Psoas muscle (tissue), 8 donors: ENCODE data around the gene SHMT2. TPM values are rescaled to one million over a fixed set of nuclear protein-coding genes. Genes with fewer than 3 reads are reported as not detected.

ENCODE experiments used
- ATAC-seq, 4 donors: fragments of 200-7000 bp; cut with Tn5 transposase; one replicate each; pipeline ENCODE4 v1.9.1; 2020; ENCODE audit warnings: moderate library complexity in 3 of 4, mild to moderate bottlenecking in 2 of 4
- DNase-seq, 2 donors: peaks; one replicate each; pipeline ENCODE4 v3.0.0-alpha.2; 2020
- H3K27ac ChIP-seq: fragments of 200-600 bp; one replicate; pipeline ENCODE4 v1.8.0; 2022
- H3K27me3 ChIP-seq, 3 donors: fragments of 200-600 bp in 1 of 3; one replicate each; pipeline versions ENCODE4 v1.6.1 to v1.8.0; 2013 to 2022; ENCODE audit warnings: low read length in 2 of 3, mild to moderate bottlenecking in 2 of 3, moderate library complexity in 1 of 3; ENCODE audit not compliant: insufficient read depth in 3 of 3
- H3K36me3 ChIP-seq, 2 donors: fragments of 200-600 bp in 1 of 2; one replicate each; pipeline versions ENCODE4 v1.6.1 to v1.8.0; 2013 to 2022; ENCODE audit warnings: low read depth in 1 of 2, mild to moderate bottlenecking in 1 of 2, moderate library complexity in 1 of 2; ENCODE audit not compliant: insufficient read depth in 1 of 2
- H3K4me1 ChIP-seq: fragments of 200-600 bp; one replicate; pipeline ENCODE4 v1.8.0; 2022
- H3K4me3 ChIP-seq: fragments of 200-600 bp; one replicate; pipeline ENCODE4 v1.8.0; 2022; ENCODE audit warnings: mild to moderate bottlenecking
- H3K9me3 ChIP-seq: fragments of 200-600 bp; one replicate; pipeline ENCODE4 v1.8.0; 2022
- CTCF ChIP-seq: fragments of 200-600 bp; IDR thresholded peaks from one replicate; pipeline ENCODE4 v1.8.0; 2022; ENCODE audit warnings: antibody characterized with exemption
- WGBS, 3 donors: extraction: QIAGEN DNeasy Blood & Tissue Kit; methylation state at CpG; one replicate each; pipeline versions ENCODE4 v1.1.6 to v1.1.7; 2013; 5-methylcytosine and 5-hydroxymethylcytosine counted together
- intact Hi-C, 2 donors: fragments of 100-400 bp; cut with DNase I; formaldehyde crosslinking; loops; one replicate each; pipeline versions ENCODE4 v1.11.0 to v1.14.2; 2022
- polyA plus RNA-seq, 3 donors: library from polyadenylated mRNA; stranded (reverse); fragments of 200-250 nt; gene quantifications; one replicate each; pipeline ENCODE4 v1.2.3, GENCODE V29; 2013
- total RNA-seq, 4 donors: library from RNA; stranded (reverse); fragmentation: NEBNext Ultra II Directional in 2 of 4; extraction: Animal tissue kit (Norgen Biotek cat#: 25700) in 2 of 4; gene quantifications; one replicate each; pipeline versions ENCODE4 v1.2.1 to v1.2.4, GENCODE V29; 2021 to 2023
- donor health status: healthy with polysubstance abuse.
- donor health status: DM: no; HTN: no; CAD: no; lungs with moderate emphysema.
- donor health status: Bipolar disorder and iron deficiency.
- donor health status: healthy.
- donor health status: DM: yes; HTN: yes; CAD: no.
- donor health status: DM: no; HTN: no; CAD: no.
- donor health status: DM: no; HTN: no; CAD: no.
- donor health status: DM: yes; HTN: yes; CAD: no.

Gene SHMT2
- total and polyA plus RNA-seq, 7 donors = 36.6 to 66.8 (median 53.6) TPM

DNA sequence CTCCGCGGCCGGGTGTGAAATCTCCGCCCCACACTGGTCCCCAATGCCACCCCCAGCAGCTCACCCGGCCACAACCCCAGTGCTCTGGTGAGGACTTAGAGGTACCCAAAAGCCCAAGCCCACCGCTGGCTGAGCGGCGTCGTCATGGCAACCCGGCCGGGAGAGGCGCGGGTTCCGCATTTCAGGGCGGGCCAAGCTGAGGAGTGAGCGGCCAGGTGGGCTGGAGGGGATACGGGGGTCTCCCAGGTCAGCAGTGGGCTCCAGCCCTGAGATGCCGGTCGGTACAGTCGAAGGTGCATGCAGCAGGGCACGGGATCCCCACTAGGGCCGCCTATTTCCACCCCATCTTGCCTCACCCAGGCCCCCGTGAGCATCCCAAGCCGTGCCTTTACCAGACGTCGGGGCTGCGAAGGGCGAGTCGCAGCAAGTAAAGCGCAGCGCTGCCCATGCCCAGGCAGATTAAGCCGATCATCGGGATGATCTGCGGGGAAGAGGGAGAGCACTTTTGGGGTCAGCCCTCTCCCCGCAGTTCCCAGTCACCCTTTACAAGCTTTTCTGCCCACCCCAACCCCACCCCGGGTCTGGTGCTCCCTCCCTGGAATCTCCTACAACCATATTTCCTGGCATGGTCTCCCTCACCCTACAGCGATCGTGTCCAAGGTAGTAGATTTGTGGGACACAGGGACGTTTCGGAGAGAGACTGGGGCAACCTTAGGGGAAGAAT lies 6.9 kb downstream of the SHMT2 start:
- peaks cover 0 to 21% (median 0%) of the 10 kb centered on the region in 3 donors for H3K27me3 ChIP-seq
- 32 to 43% (median 35%) methylated on average over 35 to 40 of the region's 40 CpGs for WGBS, 3 donors
- DNase-seq (peak; percentile 30 to 60), ATAC-seq (no peak)
- intact Hi-C loops = loop anchor here in 1 of 2 donors (2.0 kb wide), 1 partner anchor 22 kb away; no protein-coding TSS in a partner anchor
- H3K4me1 ChIP-seq = peaks cover 25% of the 10 kb centered on the region
- no peaks in the 10 kb centered on the region for H3K9me3 ChIP-seq
- H3K4me3 ChIP-seq = peak overlapping the region; percentile 45
- H3K27ac ChIP-seq = peak overlapping the region; percentile 36
- no peak for TF ChIP-seq CTCF
- H3K36me3 ChIP-seq = peaks cover 7 to 37% of the 10 kb centered on the region in 2 donors

GRCh38 chr12:57236925-57237595 lies 7.5 kb downstream of the SHMT2 start:
- peaks cover 0 to 23% (median 0%) of the 10 kb centered on the region in 3 donors for H3K27me3 ChIP-seq
- TF ChIP-seq CTCF = no peak

DNA sequence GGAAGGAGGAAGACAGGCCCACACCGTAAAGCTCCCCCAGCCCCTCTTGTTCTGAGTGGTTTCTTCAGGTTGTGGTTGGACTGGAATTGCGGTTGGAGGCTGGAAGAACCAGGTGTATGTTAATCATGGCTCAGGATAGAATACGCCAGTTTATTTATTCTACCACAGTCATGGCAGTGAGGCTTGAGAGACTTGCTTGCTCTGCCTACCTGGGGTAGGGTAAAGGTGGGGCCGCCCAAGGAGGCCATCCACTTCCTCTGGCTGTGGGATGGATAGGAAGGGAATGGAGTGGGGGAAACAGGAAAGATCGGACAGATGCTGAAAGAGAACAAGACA lies 8.1 kb downstream of the SHMT2 start:
- peaks cover 35% of the 10 kb centered on the region for H3K4me1 ChIP-seq
- H3K36me3 ChIP-seq = peaks cover 5 to 25% of the 10 kb centered on the region in 2 donors
- H3K27me3 ChIP-seq = peaks cover 0 to 23% (median 0%) of the 10 kb centered on the region in 3 donors
- no peaks in the 10 kb centered on the region for H3K9me3 ChIP-seq
- intact Hi-C loops = loop anchor here in 1 of 2 donors (2.0 kb wide), 1 partner anchor 23 kb away; no protein-coding TSS in a partner anchor
- no peak overlapping the region for H3K27ac ChIP-seq
- 67 to 77% (median 72%) methylated on average over 5 of the region's 5 CpGs for WGBS, 3 donors
- TF ChIP-seq CTCF = no peak
- no peak for ATAC-seq
- no peak for DNase-seq
- peak overlapping the region; percentile 65 for H3K4me3 ChIP-seq

More at GRCh38 chr12:57236925-57237595, 7.5 kb downstream of the SHMT2 start:
- H3K4me3 ChIP-seq = peak overlapping the region; percentile 45
- intact Hi-C loops = loop anchor here in 1 of 2 donors (2.0 kb wide), 1 partner anchor 22 kb away; no protein-coding TSS in a partner anchor
- H3K4me1 ChIP-seq = peaks cover 32% of the 10 kb centered on the region
- H3K27ac ChIP-seq = peak overlapping the region; percentile 36
- WGBS, 3 donors = 40 to 58% (median 47%) methylated on average over 6 to 9 of the region's 9 CpGs
- H3K36me3 ChIP-seq = peaks cover 7 to 30% of the 10 kb centered on the region in 2 donors
- peak; percentile 24 to 63 for DNase-seq
- no peaks in the 10 kb centered on the region for H3K9me3 ChIP-seq
- ATAC-seq = no peak

GRCh38 chr12:57237932-57238853 lies 8.7 kb downstream of the SHMT2 start:
- no peaks in the 10 kb centered on the region for H3K9me3 ChIP-seq
- H3K4me1 ChIP-seq = peaks cover 41% of the 10 kb centered on the region
- DNase-seq (peak; percentile 49 to 68), ATAC-seq (no peak)
- no peak for TF ChIP-seq CTCF
- H3K27ac ChIP-seq = no peak overlapping the region
- intact Hi-C loops = loop anchor here in 1 of 2 donors (2.0 kb wide), 1 partner anchor 23 kb away; no protein-coding TSS in a partner anchor
- peak overlapping the region; percentile 65 for H3K4me3 ChIP-seq
- H3K27me3 ChIP-seq = peaks cover 0 to 23% (median 0%) of the 10 kb centered on the region in 3 donors
- WGBS, 3 donors = 10 to 13% (median 12%) methylated on average over 55 to 63 of the region's 63 CpGs
- peaks cover 3 to 21% of the 10 kb centered on the region in 2 donors for H3K36me3 ChIP-seq
